C4-2B (cell line): ENCODE results near the gene RRP12.

Experiments used
- H3K27ac ChIP-seq: fragments of 450-650 bp; 2 replicates; pipeline ENCODE4 v1.5.1; 2017
- CTCF ChIP-seq: fragments of 450-650 bp; conservative IDR thresholded peaks from 2 replicates; pipeline ENCODE4 v1.5.1; 2017; ENCODE audit warnings: mild to moderate bottlenecking
- ZFX ChIP-seq: fragments of 450-650 bp; IDR thresholded peaks from 2 replicates; pipeline ENCODE4 v1.6.1; 2017

Gene RRP12

GRCh38 chr10:97400665-97401454 is at the start of gene RRP12:
TSS of gene RRP12 (minus strand) at chr10:97401340. CDS start at chr10:97401231, 109 bp downstream.
- TF ChIP-seq ZFX: no peak
- no peak for TF ChIP-seq CTCF
- peak within 1 kb of the TSS; percentile 71 for H3K27ac ChIP-seq

DNA sequence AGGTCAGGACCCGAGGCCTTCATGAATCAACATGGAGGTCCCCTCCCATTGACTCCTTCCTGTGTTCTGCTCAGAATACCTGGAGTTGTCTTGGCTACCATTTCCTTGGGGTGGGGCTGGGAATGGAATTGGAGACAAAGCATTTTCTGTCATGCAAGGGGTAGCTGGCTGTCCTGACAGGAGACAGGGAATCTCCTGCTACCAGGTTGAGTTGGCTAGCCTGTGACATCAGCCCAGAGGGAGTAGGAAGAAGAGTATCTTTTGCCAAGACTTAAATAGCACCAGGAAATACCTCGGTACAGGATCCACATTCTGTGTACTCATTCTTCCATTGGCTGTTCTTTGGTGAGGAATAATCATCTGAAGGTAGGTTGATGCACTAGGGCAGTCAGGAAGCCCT is 49.7 kb upstream of the RRP12 start:
- TF ChIP-seq ZFX (no peak), CTCF (no peak)
- no peak overlapping the region for H3K27ac ChIP-seq

- H3K27ac ChIP-seq: peak within 1 kb of the TSS; percentile 75
- peak; percentile 96 for TF ChIP-seq ZFX
- no peak; the same call in 1 of the 2 replicates for TF ChIP-seq CTCF
Measured at GRCh38 chr10:97445722-97446639, 44.8 kb upstream of the RRP12 start, which contains the start of the genes EXOSC1 and ZDHHC16. TSS of gene EXOSC1 (minus strand) at chr10:97446006. CDS start at chr10:97445985, 21 bp downstream. TSS of gene ZDHHC16 (plus strand) at chr10:97446175. CDS start at chr10:97451676, 5,501 bp downstream.

GRCh38 chr10:97445357-97445721 is 44.2 kb upstream of the RRP12 start:
- peak overlapping the region; percentile 75 for H3K27ac ChIP-seq
- TF ChIP-seq ZFX: no peak
- TF ChIP-seq CTCF: no peak

DNA sequence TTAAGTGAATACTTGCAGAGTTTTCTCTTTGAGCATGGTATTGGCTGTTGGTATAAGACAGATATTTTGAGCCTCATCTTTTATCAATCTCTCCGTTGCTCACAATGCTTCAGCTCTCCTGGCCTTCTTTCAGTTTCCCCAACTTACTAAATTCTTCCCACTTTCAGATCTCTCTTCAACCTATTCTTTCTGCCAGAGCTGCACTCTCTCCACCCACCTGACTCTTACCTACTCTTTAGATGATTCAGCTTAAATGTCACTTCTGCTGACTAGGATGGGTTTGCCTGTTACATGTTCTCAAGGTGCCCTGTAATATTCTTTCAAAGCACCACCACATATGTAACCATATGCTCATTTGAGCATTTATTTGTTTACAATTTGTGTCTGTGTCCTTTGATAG is 43.1 kb upstream of the RRP12 start:
- no peak overlapping the region for H3K27ac ChIP-seq
- TF ChIP-seq ZFX (no peak), CTCF (no peak)

- TF ChIP-seq CTCF (no peak), ZFX (no peak)
Measured at GRCh38 chr10:97442277-97442676, 41.1 kb upstream of the RRP12 start.

DNA sequence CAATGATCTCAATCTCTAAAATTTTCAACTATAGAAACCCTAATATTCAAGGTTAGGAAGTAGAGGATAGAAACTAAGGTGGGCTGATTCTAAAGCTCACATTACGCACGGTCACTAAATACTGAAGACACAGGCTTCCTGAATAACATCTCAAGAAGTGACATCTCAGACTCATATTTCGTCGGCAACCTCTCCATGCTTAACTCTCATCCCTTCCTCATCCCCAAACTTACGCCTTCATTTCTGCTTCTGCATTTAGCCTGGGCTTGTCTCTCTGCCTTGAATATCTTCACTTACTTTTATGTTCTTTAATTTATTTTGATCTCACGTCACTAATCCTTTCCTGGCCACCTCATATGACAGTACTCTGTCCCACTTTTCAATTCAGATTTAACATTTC is 34.1 kb upstream of the RRP12 start:
- TF ChIP-seq ZFX (no peak), CTCF (no peak)
- H3K27ac ChIP-seq: no peak overlapping the region

More at GRCh38 chr10:97442277-97442676, 41.1 kb upstream of the RRP12 start:
- H3K27ac ChIP-seq: no peak overlapping the region
